Measurements from ENCODE around the gene KLHL29.

KLHL29 gene

DNA sequence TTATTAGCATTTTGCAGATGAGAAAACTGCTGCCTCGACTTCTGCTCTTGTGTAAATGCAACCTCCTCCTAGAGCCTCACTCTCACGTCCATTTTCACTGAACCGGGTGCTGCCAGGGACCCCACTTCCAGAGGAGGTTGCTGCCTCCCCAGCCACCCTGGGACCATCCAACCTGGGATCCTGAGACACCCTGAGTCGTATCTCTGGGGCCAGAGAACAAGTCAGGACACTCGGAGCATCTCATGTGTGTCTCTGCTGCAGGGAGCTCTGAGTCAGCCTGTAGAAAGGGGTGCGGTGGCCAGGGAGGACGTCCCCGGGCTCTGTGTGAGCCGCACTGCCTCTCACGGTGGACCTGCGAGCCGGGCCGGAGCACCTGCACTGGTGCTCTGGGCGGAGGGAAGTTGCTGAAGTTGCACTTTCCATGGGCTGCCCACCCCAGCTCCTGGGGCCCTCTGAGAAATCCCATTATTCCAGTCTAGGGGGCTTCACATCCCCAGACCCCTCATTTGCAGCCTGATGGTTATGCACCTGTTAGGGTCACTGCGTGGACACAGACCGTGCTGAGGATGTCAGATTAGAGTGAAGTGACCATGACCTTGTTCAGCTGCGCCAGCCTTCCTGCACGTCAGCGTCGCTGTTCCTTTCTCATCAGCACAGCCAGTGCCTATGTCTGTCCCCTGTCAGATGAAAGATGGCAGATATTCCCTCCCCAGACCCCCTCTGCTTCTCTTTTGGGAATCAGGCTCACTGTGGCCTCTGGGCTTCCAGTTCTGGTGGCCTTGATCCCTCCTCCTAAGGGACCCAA is 230.4 kb downstream of the KLHL29 start:
- TF ChIP-seq ZBTB7A (IDR thresholded peaks at IDR 0.05; ENCODE audit: low read depth): no peak
- TF ChIP-seq, protein P1, sequence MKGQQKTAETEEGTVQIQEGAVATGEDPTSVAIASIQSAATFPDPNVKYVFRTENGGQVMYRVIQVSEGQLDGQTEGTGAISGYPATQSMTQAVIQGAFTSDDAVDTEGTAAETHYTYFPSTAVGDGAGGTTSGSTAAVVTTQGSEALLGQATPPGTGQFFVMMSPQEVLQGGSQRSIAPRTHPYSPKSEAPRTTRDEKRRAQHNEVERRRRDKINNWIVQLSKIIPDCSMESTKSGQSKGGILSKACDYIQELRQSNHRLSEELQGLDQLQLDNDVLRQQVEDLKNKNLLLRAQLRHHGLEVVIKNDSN (IDR thresholded peaks at IDR 0.05): no peak
- TF ChIP-seq TAF1 (IDR thresholded peaks at IDR 0.05; ENCODE audit: low read depth): no peak
- no peak for TF ChIP-seq CEBPB (IDR thresholded peaks at IDR 0.05)
- TF ChIP-seq, protein P2, sequence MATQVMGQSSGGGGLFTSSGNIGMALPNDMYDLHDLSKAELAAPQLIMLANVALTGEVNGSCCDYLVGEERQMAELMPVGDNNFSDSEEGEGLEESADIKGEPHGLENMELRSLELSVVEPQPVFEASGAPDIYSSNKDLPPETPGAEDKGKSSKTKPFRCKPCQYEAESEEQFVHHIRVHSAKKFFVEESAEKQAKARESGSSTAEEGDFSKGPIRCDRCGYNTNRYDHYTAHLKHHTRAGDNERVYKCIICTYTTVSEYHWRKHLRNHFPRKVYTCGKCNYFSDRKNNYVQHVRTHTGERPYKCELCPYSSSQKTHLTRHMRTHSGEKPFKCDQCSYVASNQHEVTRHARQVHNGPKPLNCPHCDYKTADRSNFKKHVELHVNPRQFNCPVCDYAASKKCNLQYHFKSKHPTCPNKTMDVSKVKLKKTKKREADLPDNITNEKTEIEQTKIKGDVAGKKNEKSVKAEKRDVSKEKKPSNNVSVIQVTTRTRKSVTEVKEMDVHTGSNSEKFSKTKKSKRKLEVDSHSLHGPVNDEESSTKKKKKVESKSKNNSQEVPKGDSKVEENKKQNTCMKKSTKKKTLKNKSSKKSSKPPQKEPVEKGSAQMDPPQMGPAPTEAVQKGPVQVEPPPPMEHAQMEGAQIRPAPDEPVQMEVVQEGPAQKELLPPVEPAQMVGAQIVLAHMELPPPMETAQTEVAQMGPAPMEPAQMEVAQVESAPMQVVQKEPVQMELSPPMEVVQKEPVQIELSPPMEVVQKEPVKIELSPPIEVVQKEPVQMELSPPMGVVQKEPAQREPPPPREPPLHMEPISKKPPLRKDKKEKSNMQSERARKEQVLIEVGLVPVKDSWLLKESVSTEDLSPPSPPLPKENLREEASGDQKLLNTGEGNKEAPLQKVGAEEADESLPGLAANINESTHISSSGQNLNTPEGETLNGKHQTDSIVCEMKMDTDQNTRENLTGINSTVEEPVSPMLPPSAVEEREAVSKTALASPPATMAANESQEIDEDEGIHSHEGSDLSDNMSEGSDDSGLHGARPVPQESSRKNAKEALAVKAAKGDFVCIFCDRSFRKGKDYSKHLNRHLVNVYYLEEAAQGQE (IDR thresholded peaks at IDR 0.05; ENCODE audit: low read depth): no peak
- TF ChIP-seq TCF12 (IDR thresholded peaks at IDR 0.05; ENCODE audit: low read depth): no peak
- TF ChIP-seq CREB1 (IDR thresholded peaks at IDR 0.05; ENCODE audit: low read depth): no peak
- no peak for TF ChIP-seq FOXM1 (IDR thresholded peaks at IDR 0.05; ENCODE audit: borderline replicate concordance, low read depth)

DNA sequence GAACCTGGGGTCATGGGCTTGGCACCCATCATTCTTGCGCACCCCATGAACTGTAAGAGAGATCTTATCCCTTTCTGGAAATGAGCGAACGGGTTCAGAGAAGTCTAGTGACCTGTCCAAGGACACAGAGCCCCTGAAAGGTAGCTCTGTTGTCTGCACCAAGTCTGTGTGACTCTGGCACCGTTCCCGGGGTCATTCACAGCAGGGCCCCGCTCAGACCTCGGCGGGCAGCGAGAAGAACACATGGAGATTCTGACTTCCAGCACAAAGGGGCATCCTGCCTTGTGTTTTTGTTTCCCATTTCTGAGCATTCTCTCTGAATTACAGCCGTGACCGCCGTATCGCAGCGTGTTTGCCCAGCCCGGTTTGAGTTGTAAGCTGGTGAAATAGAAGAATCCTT is 231.7 kb downstream of the KLHL29 start:
- TF ChIP-seq, protein P3, sequence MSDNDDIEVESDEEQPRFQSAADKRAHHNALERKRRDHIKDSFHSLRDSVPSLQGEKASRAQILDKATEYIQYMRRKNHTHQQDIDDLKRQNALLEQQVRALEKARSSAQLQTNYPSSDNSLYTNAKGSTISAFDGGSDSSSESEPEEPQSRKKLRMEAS (IDR thresholded peaks at IDR 0.05): no peak
- TF ChIP-seq TAF1 (IDR thresholded peaks at IDR 0.05; ENCODE audit: low read depth) (no peak), CREB1 (IDR thresholded peaks at IDR 0.05; ENCODE audit: low read depth) (no peak), FOXM1 (IDR thresholded peaks at IDR 0.05; ENCODE audit: borderline replicate concordance, low read depth) (no peak), TCF12 (IDR thresholded peaks at IDR 0.05; ENCODE audit: low read depth) (no peak), CEBPB (IDR thresholded peaks at IDR 0.05) (no peak), EGR1 (IDR thresholded peaks at IDR 0.05) (no peak), ZBTB7A (IDR thresholded peaks at IDR 0.05; ENCODE audit: low read depth) (no peak), NFIC (IDR thresholded peaks at IDR 0.05) (no peak), TEAD4 (IDR thresholded peaks at IDR 0.05) (no peak), RAD21 (IDR thresholded peaks at IDR 0.05; ENCODE audit: low read depth) (no peak), YY1 (IDR thresholded peaks at IDR 0.05; ENCODE audit: low read depth) (no peak), EP300 (IDR thresholded peaks at IDR 0.05; ENCODE audit: borderline replicate concordance) (no peak)
- TF ChIP-seq, protein P1 (IDR thresholded peaks at IDR 0.05): no peak
- TF ChIP-seq, protein P2 (IDR thresholded peaks at IDR 0.05; ENCODE audit: low read depth): no peak

DNA sequence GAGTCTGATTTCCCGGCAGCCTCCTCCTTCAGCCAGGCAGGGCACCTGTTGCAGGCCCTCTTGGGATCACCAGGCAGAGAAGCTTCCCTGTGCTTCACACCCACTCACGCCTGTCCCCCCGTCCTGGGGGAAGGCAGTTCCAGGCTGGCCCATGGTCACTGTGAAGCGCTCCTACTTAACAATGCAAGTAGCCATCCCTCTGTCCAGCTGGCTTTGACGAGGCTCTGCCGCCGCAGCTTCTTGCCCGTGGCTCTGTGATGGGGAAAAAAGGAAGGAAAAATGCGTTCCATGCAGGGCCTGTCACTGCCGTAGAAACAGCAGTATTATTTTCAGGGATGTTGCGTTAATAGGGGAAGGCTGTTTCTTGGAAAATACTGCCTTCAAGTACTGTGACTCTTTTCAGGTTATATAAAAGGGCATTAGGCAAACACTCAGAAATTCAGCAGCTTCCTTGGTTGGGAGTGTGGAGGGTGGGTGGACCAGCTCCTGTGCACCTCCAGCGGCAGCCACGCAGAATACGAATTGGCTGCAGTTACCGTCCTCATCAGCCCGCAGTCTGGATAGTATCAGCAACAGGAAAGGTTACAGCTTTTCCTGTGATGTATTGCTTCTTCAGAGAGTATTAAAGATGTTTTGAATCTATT is 232.3 kb downstream of the KLHL29 start:
- TF ChIP-seq YY1 (IDR thresholded peaks at IDR 0.05; ENCODE audit: low read depth): no peak
- no peak for TF ChIP-seq TAF1 (IDR thresholded peaks at IDR 0.05; ENCODE audit: low read depth)
- no peak for TF ChIP-seq EGR1 (IDR thresholded peaks at IDR 0.05)
- no peak for TF ChIP-seq ZBTB7A (IDR thresholded peaks at IDR 0.05; ENCODE audit: low read depth)
- TF ChIP-seq, protein P2 (IDR thresholded peaks at IDR 0.05; ENCODE audit: low read depth): no peak
- TF ChIP-seq EP300 (IDR thresholded peaks at IDR 0.05; ENCODE audit: borderline replicate concordance): no peak
- no peak for TF ChIP-seq CREB1 (IDR thresholded peaks at IDR 0.05; ENCODE audit: low read depth)
- TF ChIP-seq, protein P3 (IDR thresholded peaks at IDR 0.05): no peak
- no peak for TF ChIP-seq FOXM1 (IDR thresholded peaks at IDR 0.05; ENCODE audit: borderline replicate concordance, low read depth)
- TF ChIP-seq TCF12 (IDR thresholded peaks at IDR 0.05; ENCODE audit: low read depth): no peak
- no peak for TF ChIP-seq CEBPB (IDR thresholded peaks at IDR 0.05)

DNA sequence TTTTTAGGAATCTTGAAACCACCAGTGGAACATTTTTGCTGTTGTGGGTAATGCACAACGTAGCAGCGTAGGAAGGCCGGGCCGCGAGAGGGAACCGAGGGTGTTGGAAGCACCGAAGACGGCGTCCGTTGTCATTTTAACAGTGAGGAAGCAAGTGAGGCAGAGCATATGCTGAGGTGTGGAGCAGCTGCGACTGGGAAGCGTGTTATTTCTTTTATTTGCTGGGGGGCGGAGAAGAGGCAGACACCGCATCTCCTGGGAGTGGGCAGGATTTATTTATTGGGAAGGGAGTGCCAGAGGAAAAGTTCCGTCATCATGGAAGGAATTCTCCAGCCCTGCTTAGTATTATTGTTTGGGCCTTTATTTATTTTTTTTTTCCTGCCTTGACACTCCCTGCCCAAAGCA is 232.8 kb downstream of the KLHL29 start:
- TF ChIP-seq YY1 (IDR thresholded peaks at IDR 0.05; ENCODE audit: low read depth): no peak
- TF ChIP-seq, protein P3 (IDR thresholded peaks at IDR 0.05): no peak
- no peak for TF ChIP-seq TEAD4 (IDR thresholded peaks at IDR 0.05)
- TF ChIP-seq ZBTB7A (IDR thresholded peaks at IDR 0.05; ENCODE audit: low read depth): no peak
- TF ChIP-seq NFIC (IDR thresholded peaks at IDR 0.05): no peak
- no peak for TF ChIP-seq RAD21 (IDR thresholded peaks at IDR 0.05; ENCODE audit: low read depth)
- no peak for TF ChIP-seq CEBPB (IDR thresholded peaks at IDR 0.05)
- TF ChIP-seq FOXM1 (IDR thresholded peaks at IDR 0.05; ENCODE audit: borderline replicate concordance, low read depth): no peak
- no peak for TF ChIP-seq CREB1 (IDR thresholded peaks at IDR 0.05; ENCODE audit: low read depth)
- TF ChIP-seq, protein P2 (IDR thresholded peaks at IDR 0.05; ENCODE audit: low read depth): no peak
- no peak for TF ChIP-seq EGR1 (IDR thresholded peaks at IDR 0.05)
- no peak for TF ChIP-seq TAF1 (IDR thresholded peaks at IDR 0.05; ENCODE audit: low read depth)
- no peak for TF ChIP-seq TCF12 (IDR thresholded peaks at IDR 0.05; ENCODE audit: low read depth)
- no peak for TF ChIP-seq EP300 (IDR thresholded peaks at IDR 0.05; ENCODE audit: borderline replicate concordance)
- TF ChIP-seq, protein P1 (IDR thresholded peaks at IDR 0.05): no peak

All from Ishikawa (cell line).